Activated naive CD4-positive, alpha-beta T cell treated with anti-CD3 and anti-CD28 coated beads, Interleukin-2, amount 50 U/mL, for 16 hours (primary cell): ENCODE measurements around the gene SOCS1.

Experiments used
- DNase-seq: peaks from one replicate; pipeline ENCODE4 v3.0.0-alpha.2; 2020

Gene SOCS1

GRCh38 chr16:11283820-11284248 lies 27.8 kb upstream of the SOCS1 start:
- DNase-seq, result no peak

GRCh38 chr16:11280616-11281522 lies 24.9 kb upstream of the SOCS1 start, which contains the start of gene PRM1:
Gene PRM1, minus strand, starts transcription at chr16:11281330. Its CDS starts 92 bp downstream, at chr16:11281238.
- DNase-seq, result no peak

- DNase-seq, result no peak
These were observed 23.0 kb upstream of the SOCS1 start for GRCh38 chr16:11278681-11279628.

- no peak for DNase-seq
These were observed 21.8 kb upstream of the SOCS1 start for GRCh38 chr16:11277607-11278337.

GRCh38 chr16:11276896-11277593 lies 21.0 kb upstream of the SOCS1 start:
- no peak for DNase-seq

- no peak for DNase-seq
These were observed 20.3 kb upstream of the SOCS1 start, which contains the start of gene PRM2 for GRCh38 chr16:11276143-11276895. Gene PRM2, minus strand, starts transcription at chr16:11276480. Its CDS starts 110 bp downstream, at chr16:11276370.

GRCh38 chr16:11274964-11275363 lies 19.0 kb upstream of the SOCS1 start:
- DNase-seq, result no peak

GRCh38 chr16:11273721-11274324 lies 17.8 kb upstream of the SOCS1 start:
- DNase-seq, result no peak

- DNase-seq, result no peak
These were observed 17.1 kb upstream of the SOCS1 start, which contains the start of gene PRM3 for GRCh38 chr16:11272921-11273720. Gene PRM3, minus strand, starts transcription at chr16:11273629. Its CDS starts 34 bp downstream, at chr16:11273595.

- DNase-seq, result no peak
These were observed 16.5 kb upstream of the SOCS1 start for GRCh38 chr16:11272484-11272883.

- DNase-seq, result no peak
These were observed 15.6 kb upstream of the SOCS1 start for GRCh38 chr16:11271610-11272009.

GRCh38 chr16:11270602-11271162 lies 14.7 kb upstream of the SOCS1 start:
- DNase-seq, result no peak

GRCh38 chr16:11268921-11269375 lies 12.9 kb upstream of the SOCS1 start, which contains the start of gene TNP2:
Gene TNP2, minus strand, starts transcription at chr16:11269325. Its CDS starts 63 bp downstream, at chr16:11269262.
- DNase-seq, result no peak

GRCh38 chr16:11265124-11265523 lies 9.1 kb upstream of the SOCS1 start:
- no peak for DNase-seq

GRCh38 chr16:11264155-11264832 lies 8.3 kb upstream of the SOCS1 start:
- no peak for DNase-seq

GRCh38 chr16:11263737-11264136 lies 7.7 kb upstream of the SOCS1 start:
- DNase-seq, result peak; percentile 60

- DNase-seq, result no peak
These were observed 6.9 kb upstream of the SOCS1 start for GRCh38 chr16:11262915-11263314.

GRCh38 chr16:11260596-11260966 lies 4.6 kb upstream of the SOCS1 start:
- no peak for DNase-seq
